Prostate gland (tissue), 2 donors: Measurements from ENCODE around the gene SFXN4.
A peak's percentile ranks its signal among the peaks of the same experiment; 100 is the strongest.

Experiments
- CTCF ChIP-seq, 4 experiments: fragments of 200-600 bp in 2 of 4; fragments of 450-650 bp in 2 of 4; sonication (generic) in 2 of 4; IDR thresholded peaks; 1 replicate in 3 of 4; 2 replicates in 1 of 4; pipeline ENCODE4 v1.5.1; 2016 to 2019; ENCODE audit warnings: antibody characterized with exemption in 4 of 4, mild to moderate bottlenecking in 2 of 4, moderate library complexity in 2 of 4
- POLR2A ChIP-seq: fragments of 450-650 bp; IDR thresholded peaks from one replicate; pipeline ENCODE4 v1.6.1; 2016; ENCODE audit warnings: antibody characterized with exemption, mild to moderate bottlenecking

- TF ChIP-seq CTCF (IDR thresholded peaks at IDR 0.05) (peak in 2 of 4 experiments; percentile 19 to 46), POLR2A (no peak)
Observed at GRCh38 chr10:119139464-119140067, 25.9 kb downstream of the SFXN4 start.
